ENCODE measurements around the gene TJP3. TPM values are rescaled to one million over a fixed set of nuclear protein-coding genes. Genes with fewer than 3 reads are reported as not detected.

Gene TJP3
- total RNA-seq, 2 experiments from 2014 or later = 8.2 to 9.0 TPM

DNA sequence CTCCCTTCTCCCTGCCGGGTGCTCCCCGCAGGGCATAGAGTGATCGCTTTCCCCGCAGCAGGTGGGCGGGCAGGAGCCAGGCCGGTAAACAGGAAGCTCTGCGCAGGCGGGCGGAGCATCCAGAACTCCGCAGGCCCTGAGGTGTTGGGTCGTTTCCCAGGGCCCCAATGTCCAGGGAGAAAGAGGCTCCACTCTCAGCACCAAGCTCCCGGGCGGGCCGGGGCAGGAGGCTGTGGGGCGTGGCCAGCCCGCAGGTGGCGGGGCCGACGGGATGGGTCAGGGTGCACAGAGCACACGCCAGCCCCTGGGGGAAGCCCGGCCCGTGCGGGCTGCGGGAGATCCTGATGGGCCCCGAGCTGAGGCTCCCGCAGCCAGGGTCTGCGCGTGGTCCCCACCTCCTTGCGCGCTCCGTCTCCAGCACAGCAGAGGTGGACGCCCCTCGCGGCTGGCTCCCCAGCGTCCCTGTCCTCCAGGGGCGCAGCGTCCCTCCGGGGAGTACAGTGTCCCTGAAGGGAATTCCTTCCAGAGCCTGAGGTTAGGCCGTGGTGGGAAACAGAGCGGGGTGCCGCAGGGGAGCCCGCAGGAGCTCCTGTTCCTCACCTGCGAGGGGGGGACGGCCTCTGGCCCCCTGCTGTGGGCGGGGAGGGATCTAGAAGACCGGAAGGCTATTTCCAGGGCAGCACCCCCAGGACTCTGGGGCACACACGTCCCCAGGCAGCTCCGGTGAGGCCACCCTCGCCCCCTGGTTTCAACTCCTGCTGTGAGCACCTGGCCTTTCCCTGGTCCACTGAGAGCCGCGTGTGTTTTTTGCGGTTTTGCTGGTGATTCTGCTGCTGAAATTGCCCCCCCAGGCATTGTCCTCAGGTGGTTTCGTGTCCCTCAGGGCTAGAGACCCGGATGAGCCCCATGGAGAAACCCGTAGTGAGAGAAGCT lies 20.1 kb upstream of the TJP3 start:
- Mint-ChIP-seq H3K9me3 (no peaks in the 10 kb centered on the region), H3K4me3 (peak overlapping the region; percentile 94), H3K36me3 (ENCODE audit: low read depth) (peaks cover 10% of the 10 kb centered on the region), H3K27ac (peak overlapping the region; percentile 91), H3K27me3 (no peaks in the 10 kb centered on the region), H3K4me1 (ENCODE audit: low read depth) (peaks cover 60% of the 10 kb centered on the region)
- intact Hi-C loops (cut with DNase I, micrococcal nuclease) = no loop called here
- TF ChIP-seq, protein P1, sequence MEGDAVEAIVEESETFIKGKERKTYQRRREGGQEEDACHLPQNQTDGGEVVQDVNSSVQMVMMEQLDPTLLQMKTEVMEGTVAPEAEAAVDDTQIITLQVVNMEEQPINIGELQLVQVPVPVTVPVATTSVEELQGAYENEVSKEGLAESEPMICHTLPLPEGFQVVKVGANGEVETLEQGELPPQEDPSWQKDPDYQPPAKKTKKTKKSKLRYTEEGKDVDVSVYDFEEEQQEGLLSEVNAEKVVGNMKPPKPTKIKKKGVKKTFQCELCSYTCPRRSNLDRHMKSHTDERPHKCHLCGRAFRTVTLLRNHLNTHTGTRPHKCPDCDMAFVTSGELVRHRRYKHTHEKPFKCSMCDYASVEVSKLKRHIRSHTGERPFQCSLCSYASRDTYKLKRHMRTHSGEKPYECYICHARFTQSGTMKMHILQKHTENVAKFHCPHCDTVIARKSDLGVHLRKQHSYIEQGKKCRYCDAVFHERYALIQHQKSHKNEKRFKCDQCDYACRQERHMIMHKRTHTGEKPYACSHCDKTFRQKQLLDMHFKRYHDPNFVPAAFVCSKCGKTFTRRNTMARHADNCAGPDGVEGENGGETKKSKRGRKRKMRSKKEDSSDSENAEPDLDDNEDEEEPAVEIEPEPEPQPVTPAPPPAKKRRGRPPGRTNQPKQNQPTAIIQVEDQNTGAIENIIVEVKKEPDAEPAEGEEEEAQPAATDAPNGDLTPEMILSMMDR (IDR thresholded peaks at IDR 0.05) = no peak
- CTCF ChIA-PET = interaction anchor here (1.1 kb wide), 1 partner anchor 12 kb away, joined by 3 read pairs; the partner anchor contains the start of gene PIP5K1C
- Histone ChIP-seq H3K4me1 (ENCODE audit: insufficient read depth, low read length) (peaks cover 34% of the 10 kb centered on the region), H3K4me3 (ENCODE audit: low read length) (peak overlapping the region; percentile 53), H3K9me3 (ENCODE audit: control insufficient read depth in 1 of 2, insufficient read depth in 1 of 2, low read length in 2 of 2) (peaks cover 0 to 12% of the 10 kb centered on the region in 2 experiments), H3K27me3 (ENCODE audit: control insufficient read depth in 1 of 2, insufficient read depth in 2 of 2, low read length in 2 of 2) (no peaks in the 10 kb centered on the region), H3K27ac (ENCODE audit: low read depth in 1 of 2, low read length in 2 of 2) (peak overlapping the region; percentile 58 to 73), H3K36me3 (ENCODE audit: insufficient read depth, low read length) (peaks cover 12% of the 10 kb centered on the region)
- POLR2A ChIA-PET = interaction anchor here (0.6 to 2.8 kb wide), 17 partner anchors 11 to 1229 kb away, joined by 3 to 49 read pairs (median 4); partner anchors contain the start of genes APBA3, DOHH, EEF2 and MRPL54
- peak; percentile 71 for ATAC-seq (ENCODE audit: poor library complexity)
- DNase-seq = peak in 12 of 14 experiments; percentile 18 to 69 (median 54)

DNA sequence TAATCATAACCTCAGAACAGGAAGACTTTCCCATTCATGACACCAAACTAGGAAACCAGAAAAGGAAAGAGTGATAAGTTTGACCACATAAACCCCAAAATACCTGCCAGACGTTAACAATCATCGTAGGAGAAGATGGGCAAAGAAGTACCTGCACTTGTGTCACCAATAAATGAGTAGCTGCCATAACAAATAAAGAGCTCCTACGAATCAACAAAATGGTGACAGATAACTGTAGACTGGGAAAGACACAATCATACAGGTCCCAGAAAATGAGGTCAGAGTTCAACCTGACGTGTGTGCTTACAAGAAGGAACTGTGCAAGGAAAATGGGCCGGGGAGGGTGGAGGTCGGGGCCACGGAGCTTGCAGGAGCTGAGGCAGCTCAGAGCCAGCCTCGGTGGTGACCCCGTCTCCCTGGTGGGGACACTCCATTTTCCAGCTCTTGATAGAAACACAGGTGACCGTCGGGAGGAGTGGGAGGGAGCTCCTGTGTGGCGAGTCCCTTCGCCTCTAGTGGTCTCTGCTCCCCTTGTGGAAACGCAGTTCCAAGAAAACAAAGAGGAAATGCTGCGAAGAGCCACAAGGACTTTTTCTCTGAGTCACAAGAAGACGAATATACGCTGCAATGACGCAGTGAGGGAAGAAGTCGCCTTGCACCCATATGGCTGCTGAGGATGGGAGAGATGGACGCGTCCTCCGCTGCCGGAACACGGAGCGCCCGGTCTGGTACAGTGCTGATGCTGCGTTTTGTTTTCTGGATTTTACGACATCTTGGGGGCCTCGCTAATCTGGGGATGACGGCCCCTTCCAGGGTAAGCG lies 17.4 kb upstream of the TJP3 start:
- ChIA-PET POLR2A (interaction anchor here (0.6 to 1.7 kb wide), 4 partner anchors 9 to 72 kb away, joined by 3 to 6 read pairs (median 4); partner anchors contain the start of genes MRPL54 and PIP5K1C), CTCF (interaction anchor here (1.3 kb wide), 1 partner anchor 9 kb away, joined by 5 read pairs; the partner anchor contains the start of gene PIP5K1C)
- H3K9me3 Mint-ChIP-seq = no peaks in the 10 kb centered on the region
- TF ChIP-seq, protein P1 (IDR thresholded peaks at IDR 0.05) = no peak
- no peak overlapping the region for H3K27ac ChIP-seq (ENCODE audit: low read depth in 1 of 2, low read length in 2 of 2)
- no peaks in the 10 kb centered on the region for H3K27me3 Mint-ChIP-seq
- DNase-seq (no peak), ATAC-seq (ENCODE audit: poor library complexity) (no peak)
- peaks cover 34% of the 10 kb centered on the region for H3K4me1 ChIP-seq (ENCODE audit: insufficient read depth, low read length)
- peak overlapping the region; percentile 60 for H3K4me3 Mint-ChIP-seq
- no peak overlapping the region for H3K4me3 ChIP-seq (ENCODE audit: low read length)
- peaks cover 50% of the 10 kb centered on the region for H3K4me1 Mint-ChIP-seq (ENCODE audit: low read depth)
- H3K27ac Mint-ChIP-seq = peak overlapping the region; percentile 79
- H3K36me3 ChIP-seq (ENCODE audit: insufficient read depth, low read length) = no peaks in the 10 kb centered on the region
- intact Hi-C loops (cut with DNase I, micrococcal nuclease) = loop anchor here in 1 of 2 experiments (10.0 kb wide), 1 partner anchor 514 kb away; no protein-coding TSS in a partner anchor
- no peaks in the 10 kb centered on the region for H3K27me3 ChIP-seq (ENCODE audit: control insufficient read depth in 1 of 2, insufficient read depth in 2 of 2, low read length in 2 of 2)
- peaks cover 5% of the 10 kb centered on the region for H3K36me3 Mint-ChIP-seq (ENCODE audit: low read depth)
- peaks cover 0 to 5% of the 10 kb centered on the region in 2 experiments for H3K9me3 ChIP-seq (ENCODE audit: control insufficient read depth in 1 of 2, insufficient read depth in 1 of 2, low read length in 2 of 2)

DNA sequence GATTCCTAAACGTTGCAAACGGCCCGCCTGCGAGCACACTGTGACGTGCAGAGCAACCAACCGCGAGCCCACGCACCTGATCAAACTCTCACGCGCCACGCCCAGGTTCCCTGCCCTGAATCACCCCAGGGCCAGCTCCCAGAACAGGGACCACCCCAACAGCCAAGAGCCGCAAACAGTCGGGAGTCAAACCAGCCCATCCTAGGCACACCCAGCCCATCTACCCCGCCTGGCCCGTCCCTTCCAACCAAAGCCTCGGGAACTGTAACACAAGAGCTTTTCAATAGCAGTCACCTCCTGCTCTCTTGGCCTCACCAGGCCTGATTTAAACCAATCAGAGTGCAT lies 16.8 kb upstream of the TJP3 start:
- TF ChIP-seq, protein P1 (IDR thresholded peaks at IDR 0.05) = no peak
- no peaks in the 10 kb centered on the region for H3K9me3 Mint-ChIP-seq
- no peak for ATAC-seq (ENCODE audit: poor library complexity)
- no peak for DNase-seq
- POLR2A ChIA-PET = no interaction called here
- peaks cover 5% of the 10 kb centered on the region for H3K36me3 Mint-ChIP-seq (ENCODE audit: low read depth)
- no peaks in the 10 kb centered on the region for H3K27me3 Mint-ChIP-seq
- H3K4me1 Mint-ChIP-seq (ENCODE audit: low read depth) = peaks cover 55% of the 10 kb centered on the region
- Histone ChIP-seq H3K4me1 (ENCODE audit: insufficient read depth, low read length) (peaks cover 34% of the 10 kb centered on the region), H3K9me3 (ENCODE audit: control insufficient read depth in 1 of 2, insufficient read depth in 1 of 2, low read length in 2 of 2) (peaks cover 0 to 5% of the 10 kb centered on the region in 2 experiments), H3K36me3 (ENCODE audit: insufficient read depth, low read length) (no peaks in the 10 kb centered on the region), H3K27ac (ENCODE audit: low read depth in 1 of 2, low read length in 2 of 2) (no peak overlapping the region), H3K27me3 (ENCODE audit: control insufficient read depth in 1 of 2, insufficient read depth in 2 of 2, low read length in 2 of 2) (no peaks in the 10 kb centered on the region), H3K4me3 (ENCODE audit: low read length) (no peak overlapping the region)
- intact Hi-C loops (cut with DNase I, micrococcal nuclease) = loop anchor here in 1 of 2 experiments (10.0 kb wide), 1 partner anchor 513 kb away; no protein-coding TSS in a partner anchor
- CTCF ChIA-PET = interaction anchor here (1.3 to 1.6 kb wide), 2 partner anchors 9 to 131 kb away, joined by 4 to 5 read pairs; partner anchors contain the start of gene PIP5K1C
- no peak overlapping the region for H3K27ac Mint-ChIP-seq
- H3K4me3 Mint-ChIP-seq = no peak overlapping the region

Measured in CD4-positive, alpha-beta T cell (primary cell).